ENCODE data around the gene GIGYF2. TPM values are rescaled to one million over a fixed set of nuclear protein-coding genes. Genes with fewer than 3 reads are reported as not detected.
A peak's percentile ranks its signal among the peaks of the same experiment; 100 is the strongest.

GIGYF2 gene
- total RNA-seq, 1 experiment from 2014 or later: 68.3 TPM

GRCh38 chr2:232773815-232774214 is 76.7 kb downstream of the GIGYF2 start:
- no peaks in the 10 kb centered on the region for H3K27me3 ChIP-seq (ENCODE audit: control insufficient read depth, insufficient read depth, low read length)
- DNase-seq (ENCODE audit: low read depth, low spot score) (no peak), ATAC-seq (no peak)
- H3K27ac ChIP-seq (ENCODE audit: low read length): no peak overlapping the region
- ChIA-PET CTCF (no interaction called here), POLR2A (no interaction called here)
- H3K4me3 ChIP-seq (ENCODE audit: low read depth in 2 of 2, low read length in 2 of 2): no peak overlapping the region
- intact Hi-C loops (cut with micrococcal nuclease; ENCODE audit: unreplicated experiment) (no loop called here), in situ Hi-C loops (cut with HindIII; ENCODE audit: low pct_unique_long_range_greater_than_20kb, low sequenced_read_pairs) (no loop called here)
- no TSS peak for BruUV-seq (replicated peaks)
- peaks cover 13% of the 10 kb centered on the region for H3K36me3 ChIP-seq (ENCODE audit: control insufficient read depth, insufficient read depth, low read length)
- no peak for TF ChIP-seq SIN3A (IDR thresholded peaks at IDR 0.05; ENCODE audit: borderline replicate concordance, insufficient read depth, low read depth, low read length)
- TF ChIP-seq CTCF (IDR thresholded peaks at IDR 0.05): no peak
- no peak for TF ChIP-seq TCF7L2 (IDR thresholded peaks at IDR 0.05; ENCODE audit: low read depth, low read length)
- TF ChIP-seq REST (IDR thresholded peaks at IDR 0.05; ENCODE audit: insufficient read depth in 1 of 2, low read depth in 2 of 2, low read length in 1 of 2): no peak
- no peak for TF ChIP-seq POLR2AphosphoS5 (IDR thresholded peaks at IDR 0.05; ENCODE audit: low read depth, low read length)
- peaks cover 13% of the 10 kb centered on the region for H3K4me1 ChIP-seq (ENCODE audit: control insufficient read depth, insufficient read depth, low read length)
- no peaks in the 10 kb centered on the region for H3K9me3 ChIP-seq (ENCODE audit: control insufficient read depth, insufficient read depth, low read depth, low read length)

GRCh38 chr2:232776435-232776834 is 79.3 kb downstream of the GIGYF2 start, which contains the start of gene KCNJ13:
Gene KCNJ13 (minus strand): TSS chr2:232776565. CDS start chr2:232771362, 5,203 bp downstream.
- BruUV-seq (replicated peaks): no TSS peak
- no peak for DNase-seq (ENCODE audit: low read depth, low spot score)
- Histone ChIP-seq H3K27me3 (ENCODE audit: control insufficient read depth, insufficient read depth, low read length) (no peaks in the 10 kb centered on the region), H3K27ac (ENCODE audit: low read length) (peak within 1 kb of the TSS; percentile 5; the same call in 1 of the 2 replicates), H3K9me3 (ENCODE audit: control insufficient read depth, insufficient read depth, low read depth, low read length) (no peaks in the 10 kb centered on the region), H3K4me3 (ENCODE audit: low read depth in 2 of 2, low read length in 2 of 2) (no peak within 1 kb of the TSS), H3K4me1 (ENCODE audit: control insufficient read depth, insufficient read depth, low read length) (peaks cover 33% of the 10 kb centered on the region), H3K36me3 (ENCODE audit: control insufficient read depth, insufficient read depth, low read length) (peaks cover 5% of the 10 kb centered on the region)
- ChIA-PET CTCF (no interaction called here), POLR2A (interaction anchor here (0.6 kb wide), 1 partner anchor 176 kb away, joined by 5 read pairs; no protein-coding TSS in a partner anchor)
- ATAC-seq: peak; percentile 52; the same call in 1 of the 2 replicates
- intact Hi-C loops (cut with micrococcal nuclease; ENCODE audit: unreplicated experiment): no loop called here
- no peak for TF ChIP-seq TCF7L2 (IDR thresholded peaks at IDR 0.05; ENCODE audit: low read depth, low read length)
- no peak for TF ChIP-seq CTCF (IDR thresholded peaks at IDR 0.05)
- no peak for TF ChIP-seq POLR2AphosphoS5 (IDR thresholded peaks at IDR 0.05; ENCODE audit: low read depth, low read length)
- TF ChIP-seq SIN3A (IDR thresholded peaks at IDR 0.05; ENCODE audit: borderline replicate concordance, insufficient read depth, low read depth, low read length): no peak
- no peak for TF ChIP-seq REST (IDR thresholded peaks at IDR 0.05; ENCODE audit: insufficient read depth in 1 of 2, low read depth in 2 of 2, low read length in 1 of 2)
- in situ Hi-C loops (cut with HindIII; ENCODE audit: low pct_unique_long_range_greater_than_20kb, low sequenced_read_pairs): no loop called here
